ENCODE results near the gene CCDC138.

CCDC138 gene

GRCh38 chr2:108894766-108895165 lies 108.2 kb downstream of the CCDC138 start:
- no peak for DNase-seq (ENCODE audit: low read depth, low spot score)

- DNase-seq (ENCODE audit: low read depth, low spot score): no peak
Observed at GRCh38 chr2:108895188-108895587, 108.6 kb downstream of the CCDC138 start.

GRCh38 chr2:108896741-108897140 lies 110.2 kb downstream of the CCDC138 start:
- DNase-seq (ENCODE audit: low read depth, low spot score): no peak

- DNase-seq (ENCODE audit: low read depth, low spot score): no peak
Observed at GRCh38 chr2:108898315-108899082, 111.9 kb downstream of the CCDC138 start.

GRCh38 chr2:108904680-108905079 lies 118.1 kb downstream of the CCDC138 start:
- DNase-seq (ENCODE audit: low read depth, low spot score): no peak

- no peak for DNase-seq (ENCODE audit: low read depth, low spot score)
Observed at GRCh38 chr2:108905176-108905575, 118.6 kb downstream of the CCDC138 start.

- no peak for DNase-seq (ENCODE audit: low read depth, low spot score)
Observed at GRCh38 chr2:108905906-108906305, 119.3 kb downstream of the CCDC138 start.

- no peak for DNase-seq (ENCODE audit: low read depth, low spot score)
Observed at GRCh38 chr2:108906403-108907077, 120.0 kb downstream of the CCDC138 start.

- no peak for DNase-seq (ENCODE audit: low read depth, low spot score)
Observed at GRCh38 chr2:108907822-108908712, 121.5 kb downstream of the CCDC138 start.

- DNase-seq (ENCODE audit: low read depth, low spot score): no peak
Observed at GRCh38 chr2:108908713-108909070, 122.1 kb downstream of the CCDC138 start.

GRCh38 chr2:108909275-108909823 lies 122.8 kb downstream of the CCDC138 start:
- no peak for DNase-seq (ENCODE audit: low read depth, low spot score)

- DNase-seq (ENCODE audit: low read depth, low spot score): no peak
Observed at GRCh38 chr2:108910011-108910431, 123.5 kb downstream of the CCDC138 start.

GRCh38 chr2:108910541-108911396 lies 124.2 kb downstream of the CCDC138 start:
- no peak for DNase-seq (ENCODE audit: low read depth, low spot score)

GRCh38 chr2:108911401-108911800 lies 124.8 kb downstream of the CCDC138 start:
- DNase-seq (ENCODE audit: low read depth, low spot score): no peak

GRCh38 chr2:108911807-108912628 lies 125.4 kb downstream of the CCDC138 start:
- no peak for DNase-seq (ENCODE audit: low read depth, low spot score)

GRCh38 chr2:108912629-108912902 lies 126.0 kb downstream of the CCDC138 start:
- DNase-seq (ENCODE audit: low read depth, low spot score): no peak

GRCh38 chr2:108916122-108916795 lies 129.7 kb downstream of the CCDC138 start:
- no peak for DNase-seq (ENCODE audit: low read depth, low spot score)

GRCh38 chr2:108916796-108917421 lies 130.3 kb downstream of the CCDC138 start:
- no peak for DNase-seq (ENCODE audit: low read depth, low spot score)

GRCh38 chr2:108917526-108917925 lies 131.0 kb downstream of the CCDC138 start:
- DNase-seq (ENCODE audit: low read depth, low spot score): no peak

Data from brain pericyte (primary cell).